WTC11 (cell line): ENCODE measurements around the gene CNDP2. TPM values are rescaled to one million over a fixed set of nuclear protein-coding genes. Genes with fewer than 3 reads are reported as not detected.

ENCODE experiments used
- ATAC-seq: fragments of 200-7000 bp; cut with Tn5 transposase; 2 replicates; pipeline ENCODE4 v1.10.0; 2021; ENCODE audit warnings: mild to moderate bottlenecking, moderate library complexity
- CTCF ChIA-PET: fragments of 300-600 bp; sonication (Branson Sonifier 250); formaldehyde crosslinking; loops from one replicate; lab custom pipeline; 2021; ENCODE audit warnings: antibody characterized with exemption; lab: Charles Lee
- POLR2A ChIA-PET: fragments of 350-600 bp; sonication (Branson Sonifier 250); formaldehyde crosslinking; loops from one replicate; lab custom pipeline; 2021; ENCODE audit warnings: antibody characterized with exemption; lab: Charles Lee
- DNase-seq: peaks from one replicate; pipeline ENCODE4 v3.0.0; 2021; ENCODE audit warnings: low spot score
- H3K27ac Mint-ChIP-seq: 2 replicates; pipeline ENCODE4 v1.8.0; 2021; ENCODE audit warnings: mixed read lengths
- H3K27me3 Mint-ChIP-seq: 2 replicates; pipeline ENCODE4 v1.8.0; 2021; ENCODE audit warnings: low read depth, mild to moderate bottlenecking, moderate library complexity, mixed read lengths
- H3K36me3 Mint-ChIP-seq: 2 replicates; pipeline ENCODE4 v1.8.0; 2021; ENCODE audit warnings: mixed read lengths
- H3K4me1 Mint-ChIP-seq: 2 replicates; pipeline ENCODE4 v1.8.0; 2022; ENCODE audit warnings: mixed read lengths
- H3K4me3 Mint-ChIP-seq: 2 replicates; pipeline ENCODE4 v1.8.0; 2021; ENCODE audit warnings: mild to moderate bottlenecking, moderate library complexity, mixed read lengths
- H3K9me3 Mint-ChIP-seq: 2 replicates; pipeline ENCODE4 v1.8.0; 2021; ENCODE audit warnings: mixed read lengths
- AR ChIP-seq: fragments of 250-450 bp; sonication (Bioruptor Pico); IDR thresholded peaks from 2 replicates; pipeline ENCODE4 v1.9.0; 2021; ENCODE audit warnings: mild to moderate bottlenecking
- ATF1 ChIP-seq: sonication (generic); formaldehyde crosslinking; IDR thresholded peaks from 2 replicates; pipeline ENCODE4 v1.8.1; 2023; ENCODE audit warnings: mild to moderate bottlenecking, moderate library complexity, missing genetic modification reagents
- CBFB ChIP-seq: sonication (generic); formaldehyde crosslinking; IDR thresholded peaks from 2 replicates; pipeline ENCODE4 v1.8.1; 2022; ENCODE audit warnings: mild to moderate bottlenecking, low read depth, missing genetic modification reagents
- CREB1 ChIP-seq: sonication (generic); formaldehyde crosslinking; IDR thresholded peaks from 2 replicates; pipeline ENCODE4 v1.8.0; 2023; ENCODE audit warnings: mild to moderate bottlenecking, missing genetic modification reagents
- ELF4 ChIP-seq: sonication (generic); formaldehyde crosslinking; IDR thresholded peaks from 2 replicates; pipeline ENCODE4 v1.8.1; 2022; ENCODE audit warnings: low read depth, mild to moderate bottlenecking, moderate library complexity, missing genetic modification reagents
- EMX1 ChIP-seq: fragments of 250-450 bp; sonication (Bioruptor Pico); IDR thresholded peaks from 2 replicates; pipeline ENCODE4 v1.8.0; 2021; ENCODE audit warnings: mild to moderate bottlenecking
- FOXJ3 ChIP-seq: sonication (generic); formaldehyde crosslinking; IDR thresholded peaks from 2 replicates; pipeline ENCODE4 v1.9.0; 2021; ENCODE audit warnings: missing genetic modification reagents, mild to moderate bottlenecking, borderline replicate concordance
- GABPB1 ChIP-seq: sonication (generic); formaldehyde crosslinking; IDR thresholded peaks from 2 replicates; pipeline ENCODE4 v1.8.1; 2023; ENCODE audit warnings: mild to moderate bottlenecking, missing genetic modification reagents
- IRF1 ChIP-seq: sonication (generic); formaldehyde crosslinking; IDR thresholded peaks from 2 replicates; pipeline ENCODE4 v1.8.0; 2023; ENCODE audit warnings: missing genetic modification reagents
- NFYB ChIP-seq: sonication (generic); formaldehyde crosslinking; conservative IDR thresholded peaks from 2 replicates; pipeline ENCODE4 v1.8.0; 2022; ENCODE audit warnings: low read depth, missing genetic modification reagents
- PREB ChIP-seq: sonication (generic); formaldehyde crosslinking; IDR thresholded peaks from 2 replicates; pipeline ENCODE4 v1.8.1; 2022; ENCODE audit warnings: mild to moderate bottlenecking, missing genetic modification reagents, moderate library complexity, borderline replicate concordance
- TEAD4 ChIP-seq: sonication (generic); formaldehyde crosslinking; IDR thresholded peaks from 2 replicates; pipeline ENCODE4 v1.8.0; 2022; ENCODE audit warnings: mild to moderate bottlenecking, missing genetic modification reagents
- USF2 ChIP-seq: sonication (generic); formaldehyde crosslinking; IDR thresholded peaks from 2 replicates; pipeline ENCODE4 v1.8.1; 2023; ENCODE audit warnings: mild to moderate bottlenecking, missing genetic modification reagents, moderate library complexity
- ZNF281 ChIP-seq: sonication (generic); formaldehyde crosslinking; IDR thresholded peaks from 2 replicates; pipeline ENCODE4 v1.8.0; 2023; ENCODE audit warnings: mild to moderate bottlenecking, missing genetic modification reagents
- ZNF317 ChIP-seq: sonication (generic); formaldehyde crosslinking; IDR thresholded peaks from 2 replicates; pipeline ENCODE4 v1.8.1; 2023; ENCODE audit warnings: low read depth, mild to moderate bottlenecking, moderate library complexity, missing genetic modification reagents, borderline replicate concordance
- ZNF396 ChIP-seq: fragments of 250-450 bp; sonication (Bioruptor Pico); IDR thresholded peaks from 2 replicates; pipeline ENCODE4 v1.8.0; 2021; ENCODE audit warnings: mild to moderate bottlenecking, moderate library complexity, borderline replicate concordance
- ZNF425 ChIP-seq: fragments of 250-450 bp; sonication (Bioruptor Pico); conservative IDR thresholded peaks from 2 replicates; pipeline ENCODE4 v1.9.0; 2021; ENCODE audit warnings: mild to moderate bottlenecking
- ZNF512 ChIP-seq: sonication (generic); formaldehyde crosslinking; IDR thresholded peaks from 2 replicates; pipeline ENCODE4 v1.8.1; 2022; ENCODE audit warnings: missing genetic modification reagents, borderline replicate concordance
- ZSCAN18 ChIP-seq: fragments of 250-450 bp; sonication (Bioruptor Pico); IDR thresholded peaks from 2 replicates; pipeline ENCODE4 v2.1.2; 2022; ENCODE audit warnings: mild to moderate bottlenecking, moderate library complexity
- total RNA-seq: library from RNA; stranded (reverse); gene quantifications from 3 replicates; pipeline ENCODE4 v1.2.3, GENCODE V29; 2021

The CNDP2 gene
- total RNA-seq, 1 experiment from 2014 or later, result 248 TPM

GRCh38 chr18:74453016-74453566 is 43.1 kb upstream of the CNDP2 start:
- no peak overlapping the region for H3K4me3 Mint-ChIP-seq
- no peak overlapping the region for H3K27ac Mint-ChIP-seq
- no peaks in the 10 kb centered on the region for H3K9me3 Mint-ChIP-seq
- H3K27me3 Mint-ChIP-seq, result peaks cover 44% of the 10 kb centered on the region
- peaks cover 3% of the 10 kb centered on the region for H3K4me1 Mint-ChIP-seq
- ATAC-seq (no peak), DNase-seq (no peak)
- ChIA-PET POLR2A (no interaction called here), CTCF (interaction anchor here (0.7 to 3.6 kb wide), 3 partner anchors 41 to 108 kb away, joined by 3 to 12 read pairs (median 6); no protein-coding TSS in a partner anchor)
- no peaks in the 10 kb centered on the region for H3K36me3 Mint-ChIP-seq
- no peak for TF ChIP-seq ZSCAN18 (CRISPR knock-in tag)
- TF ChIP-seq ZNF396 (CRISPR knock-in tag), result no peak
- TF ChIP-seq ELF4, result no peak
- TF ChIP-seq PREB, result no peak
- no peak for TF ChIP-seq USF2 (CRISPR knock-in tag)
- TF ChIP-seq CREB1, result no peak
- no peak for TF ChIP-seq GABPB1
- no peak for TF ChIP-seq ATF1 (CRISPR knock-in tag)
- no peak for TF ChIP-seq EMX1 (CRISPR knock-in tag)
- no peak for TF ChIP-seq ZNF512 (CRISPR knock-in tag)
- TF ChIP-seq FOXJ3 (CRISPR knock-in tag), result no peak
- no peak for TF ChIP-seq AR (CRISPR knock-in tag)
- no peak for TF ChIP-seq CBFB (CRISPR knock-in tag)
- TF ChIP-seq ZNF281, result no peak
- no peak for TF ChIP-seq ZNF425 (CRISPR knock-in tag)
- no peak for TF ChIP-seq NFYB (CRISPR knock-in tag)
- no peak for TF ChIP-seq ZNF317
- no peak for TF ChIP-seq TEAD4 (CRISPR knock-in tag)
- TF ChIP-seq IRF1, result no peak
